ENCODE results near the gene RSPH3.
"Not testable (repeated sequence)": the region's sequence is repeated elsewhere in the genome, so short reads cannot be mapped to it uniquely, and the experiment has no call there.

The RSPH3 gene

DNA sequence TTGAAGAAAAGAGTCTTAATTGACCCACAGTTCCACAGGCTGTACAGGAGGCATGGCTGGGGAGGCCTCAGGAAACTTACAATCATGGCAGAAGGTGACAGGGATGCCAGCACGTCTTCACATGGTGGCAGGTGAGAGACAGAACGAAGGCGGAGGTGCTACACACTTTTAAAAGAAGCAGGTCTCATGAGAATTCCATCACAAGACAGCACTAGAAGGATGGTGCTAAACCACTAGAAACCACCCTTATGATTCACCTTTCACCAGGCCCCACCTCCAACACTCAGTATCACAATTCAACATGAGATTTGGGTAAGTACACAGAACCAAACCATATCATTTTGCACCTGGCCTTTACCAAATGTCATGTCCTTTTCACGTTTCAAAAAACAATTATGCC lies 23.9 kb upstream of the RSPH3 start:
- DNase-seq = no peak

DNA sequence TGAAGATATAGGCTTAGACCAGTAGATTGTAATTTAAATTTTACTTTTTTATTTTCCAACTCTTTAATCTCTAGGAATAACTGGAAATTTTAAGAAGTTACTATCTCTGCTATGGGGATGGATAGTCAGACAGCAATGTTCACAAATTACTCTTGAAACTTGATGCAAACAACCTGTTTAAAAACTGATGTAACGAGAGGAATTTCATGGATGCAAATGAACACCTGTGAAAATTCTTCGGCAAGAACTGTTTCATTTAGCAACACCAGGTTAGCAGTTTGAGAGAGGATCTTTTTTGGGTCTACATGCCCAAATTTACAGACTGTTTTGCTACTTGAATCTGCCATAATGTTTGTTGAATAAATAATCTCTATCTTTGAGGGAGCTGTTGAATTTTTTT lies 20.0 kb upstream of the RSPH3 start:
- no peak for DNase-seq

DNA sequence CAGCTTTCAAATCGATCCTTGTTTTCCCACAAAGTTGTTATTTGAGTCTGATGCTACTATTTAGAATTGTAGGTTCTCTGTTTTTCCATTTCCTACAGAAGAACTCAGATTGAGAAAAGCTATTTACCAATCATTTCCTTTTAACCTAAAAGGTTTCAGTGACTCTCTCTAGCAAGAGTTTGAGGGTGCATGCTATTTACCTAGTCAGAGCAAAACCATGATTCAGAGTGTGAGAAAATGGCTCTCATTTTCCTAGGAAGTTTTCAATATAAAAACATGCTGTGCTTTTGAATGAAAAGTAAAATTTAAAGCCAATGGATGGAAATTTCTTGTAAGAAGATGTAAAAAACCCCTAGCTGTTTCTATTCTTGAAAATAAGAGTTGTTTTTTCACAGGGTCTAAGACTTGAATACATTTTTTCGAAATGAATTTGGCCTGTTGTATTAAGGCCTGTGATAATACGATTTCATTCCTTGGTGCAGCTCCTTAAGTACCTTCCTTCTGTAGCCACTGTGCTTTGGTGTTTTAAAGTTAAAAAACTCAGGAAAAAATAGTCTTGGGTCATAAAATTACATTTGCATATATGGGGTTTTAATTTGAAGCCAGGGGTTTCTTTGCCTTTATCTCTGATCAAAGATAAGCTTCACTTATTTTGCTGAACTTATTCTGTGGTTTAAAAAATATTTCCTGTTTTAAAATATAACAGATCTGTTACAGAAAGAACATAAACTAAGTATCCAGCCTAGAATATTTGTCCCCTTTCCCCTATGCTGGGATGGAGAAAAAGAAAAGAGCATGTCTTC lies 18.0 kb upstream of the RSPH3 start:
- DNase-seq = no peak

DNA sequence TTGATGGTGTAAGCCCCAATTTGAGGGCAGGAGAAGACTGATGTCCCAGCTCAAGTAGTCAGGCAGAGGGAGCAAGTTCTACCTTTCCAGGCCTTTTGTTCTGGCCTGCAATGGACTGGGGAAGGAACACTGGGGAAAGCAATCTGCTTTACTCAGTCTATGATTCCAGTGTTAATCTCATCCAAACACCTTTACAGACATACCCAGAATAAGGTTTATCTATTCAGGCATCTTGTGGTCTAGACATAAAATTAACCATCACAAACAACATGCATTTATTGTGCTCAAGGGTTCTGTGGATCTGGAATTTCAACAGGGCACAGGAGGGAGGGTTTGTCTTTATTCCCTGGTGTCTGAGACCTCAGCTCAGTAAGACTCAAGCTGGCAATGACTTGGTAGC lies 14.4 kb upstream of the RSPH3 start:
- no peak for DNase-seq

DNA sequence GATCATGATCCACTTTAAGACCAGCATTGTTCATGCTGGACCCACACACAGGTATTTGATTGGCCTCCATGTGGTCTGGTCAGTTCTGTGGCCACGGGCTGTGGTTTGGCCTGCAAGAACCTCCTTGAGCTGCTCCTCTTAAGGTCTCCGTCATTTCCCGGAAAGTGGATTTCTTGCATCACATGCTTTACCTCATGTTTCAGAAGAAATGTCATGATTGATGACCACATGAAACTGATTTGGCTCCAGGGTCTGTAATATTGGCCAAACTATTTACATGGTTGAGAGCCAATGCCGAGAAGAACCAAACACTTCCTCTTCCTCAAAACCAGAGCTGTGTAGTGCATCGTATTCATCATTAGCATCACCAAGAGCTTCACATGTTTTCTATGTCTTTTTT lies 13.2 kb upstream of the RSPH3 start:
- peak in 3 of 4 experiments; percentile 18 to 53 (median 49) for DNase-seq

DNA sequence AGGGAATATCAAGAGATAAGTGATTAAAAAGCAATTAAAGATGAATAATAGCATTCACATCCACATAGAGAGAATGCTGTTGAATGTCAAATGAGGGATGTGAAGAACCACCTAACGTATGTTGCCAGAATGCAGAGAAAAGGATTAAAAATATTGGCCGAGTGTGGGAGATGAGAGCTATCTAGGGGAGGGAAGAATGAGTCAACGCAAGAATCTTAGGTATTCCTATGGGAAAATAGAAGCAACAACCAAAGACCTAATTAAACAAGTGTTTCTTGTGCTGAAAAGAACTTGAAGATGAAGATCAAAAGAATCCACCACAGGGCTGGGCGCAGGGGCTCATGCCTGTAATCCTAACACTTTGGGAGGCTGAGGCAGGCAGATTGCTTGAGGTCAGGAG lies 12.2 kb upstream of the RSPH3 start:
- no peak for DNase-seq

DNA sequence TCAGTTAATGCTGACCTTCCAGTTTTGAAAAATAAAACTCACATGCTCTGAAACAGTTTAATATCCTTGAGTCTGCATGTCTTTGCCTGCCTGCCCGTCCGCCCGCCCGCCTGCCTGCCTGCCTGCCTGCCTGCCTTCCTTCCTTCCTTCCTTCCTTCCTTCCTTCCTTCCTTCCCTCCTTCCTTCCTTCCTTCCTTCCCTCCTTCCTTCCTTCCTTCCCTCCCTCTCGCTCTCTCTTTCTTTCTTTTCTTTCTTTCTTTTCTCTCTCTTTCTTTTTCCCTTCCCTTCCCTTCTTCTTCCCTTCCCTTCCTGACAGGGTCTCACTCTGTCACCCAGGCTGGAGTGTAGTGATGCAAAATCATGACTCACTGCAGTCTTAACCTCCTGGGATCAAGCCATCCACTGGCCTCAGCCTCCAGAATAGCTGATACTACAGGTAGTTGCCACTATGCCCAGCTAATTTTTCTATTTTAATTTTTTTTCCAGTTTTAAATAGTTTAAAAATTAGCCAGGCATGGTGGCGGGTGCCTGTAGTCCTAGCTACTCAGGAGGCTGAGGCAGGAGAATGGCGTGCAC lies 10.1 kb upstream of the RSPH3 start:
- DNase-seq = not testable (repeated sequence)

DNA sequence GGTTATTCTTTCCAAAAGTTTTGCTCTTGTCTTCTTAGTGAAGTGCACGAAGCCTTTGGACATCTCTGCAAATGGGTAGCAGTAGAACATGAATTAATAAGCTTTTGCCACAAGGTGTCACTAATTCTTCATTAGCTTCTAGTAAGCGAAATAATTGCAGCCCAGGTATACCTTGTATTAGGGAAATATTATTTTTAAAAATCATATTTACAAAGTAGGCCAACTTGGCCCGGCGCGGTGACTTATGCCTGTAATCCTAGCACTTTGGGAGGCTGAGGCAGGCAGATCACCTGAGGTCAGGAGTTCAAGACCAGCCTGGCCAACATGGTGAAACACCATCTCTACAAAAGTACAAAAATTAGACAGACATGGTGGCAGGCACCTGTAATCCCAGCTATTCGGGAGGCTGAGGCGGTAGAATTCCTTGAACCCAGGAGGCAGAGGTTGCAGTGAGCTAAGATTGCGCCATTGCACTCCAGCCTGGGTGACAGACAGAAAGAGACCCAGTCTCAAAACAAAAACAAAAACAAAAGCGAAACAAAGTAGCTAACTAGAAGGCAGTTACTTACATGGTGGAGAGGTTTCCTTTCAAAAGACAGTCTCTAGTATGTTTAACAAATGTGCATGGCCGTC lies 8.8 kb upstream of the RSPH3 start:
- peak in 3 of 4 experiments; percentile 37 to 79 (median 67) for DNase-seq

DNA sequence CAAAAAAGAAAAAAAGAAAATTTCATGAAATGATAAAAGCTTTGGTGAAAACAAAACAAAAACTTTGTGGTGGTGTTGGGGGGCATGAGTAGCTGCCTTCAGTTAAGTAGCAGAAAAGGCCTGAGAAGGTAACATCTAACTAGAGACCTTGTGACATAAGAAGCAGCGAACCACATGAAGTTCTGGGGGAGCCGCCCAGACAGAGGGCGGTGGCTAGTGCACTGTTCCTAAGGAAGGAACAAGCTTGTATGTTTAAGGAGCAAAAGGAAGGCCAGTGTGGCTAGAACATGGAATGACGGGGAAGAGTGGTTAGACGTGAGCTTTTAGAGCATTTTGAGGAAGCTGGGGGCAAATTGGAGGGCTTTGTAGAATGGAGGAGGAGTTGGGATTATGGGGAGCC lies 7.5 kb upstream of the RSPH3 start:
- no peak for DNase-seq

DNA sequence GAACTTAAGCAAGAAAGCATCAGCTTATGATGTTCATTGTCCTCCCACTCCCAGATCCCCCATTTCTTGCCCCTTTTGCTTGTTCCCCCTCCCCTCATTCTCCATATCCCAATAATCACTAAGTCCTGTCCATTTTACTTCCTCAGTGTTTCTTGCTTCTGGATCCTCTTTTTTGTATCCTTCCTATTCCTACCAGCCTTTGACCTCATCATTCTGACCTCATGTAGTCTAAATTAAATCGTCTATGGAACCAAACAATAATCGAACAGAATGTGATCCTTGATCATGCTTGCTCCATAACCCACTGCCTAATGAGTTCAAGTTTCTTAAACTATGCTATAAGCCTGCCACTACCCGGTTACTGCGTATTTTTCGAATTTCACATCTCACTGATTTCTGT lies 5.4 kb upstream of the RSPH3 start:
- DNase-seq = peak in 3 of 4 experiments; percentile 11 to 60 (median 56)

DNA sequence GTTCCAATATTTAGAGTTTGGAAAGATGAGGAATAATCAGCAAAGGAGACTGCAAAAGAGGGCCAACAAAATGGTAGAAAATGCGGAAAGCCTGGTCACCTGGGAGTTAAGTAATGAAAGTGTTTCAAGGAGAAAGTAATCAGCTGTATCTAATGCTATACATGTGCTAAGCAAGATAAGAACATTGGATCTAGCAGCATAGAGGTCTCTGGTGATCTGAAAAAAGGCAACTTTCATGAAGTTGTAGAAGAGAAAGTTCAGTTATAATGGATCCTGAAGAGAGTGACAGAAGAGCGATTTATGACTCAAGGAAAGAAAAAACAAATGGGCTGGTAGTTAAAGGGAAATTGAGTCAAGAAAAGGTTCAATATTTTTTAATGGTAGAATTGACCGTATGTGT lies 4.6 kb upstream of the RSPH3 start:
- no peak for DNase-seq

DNA sequence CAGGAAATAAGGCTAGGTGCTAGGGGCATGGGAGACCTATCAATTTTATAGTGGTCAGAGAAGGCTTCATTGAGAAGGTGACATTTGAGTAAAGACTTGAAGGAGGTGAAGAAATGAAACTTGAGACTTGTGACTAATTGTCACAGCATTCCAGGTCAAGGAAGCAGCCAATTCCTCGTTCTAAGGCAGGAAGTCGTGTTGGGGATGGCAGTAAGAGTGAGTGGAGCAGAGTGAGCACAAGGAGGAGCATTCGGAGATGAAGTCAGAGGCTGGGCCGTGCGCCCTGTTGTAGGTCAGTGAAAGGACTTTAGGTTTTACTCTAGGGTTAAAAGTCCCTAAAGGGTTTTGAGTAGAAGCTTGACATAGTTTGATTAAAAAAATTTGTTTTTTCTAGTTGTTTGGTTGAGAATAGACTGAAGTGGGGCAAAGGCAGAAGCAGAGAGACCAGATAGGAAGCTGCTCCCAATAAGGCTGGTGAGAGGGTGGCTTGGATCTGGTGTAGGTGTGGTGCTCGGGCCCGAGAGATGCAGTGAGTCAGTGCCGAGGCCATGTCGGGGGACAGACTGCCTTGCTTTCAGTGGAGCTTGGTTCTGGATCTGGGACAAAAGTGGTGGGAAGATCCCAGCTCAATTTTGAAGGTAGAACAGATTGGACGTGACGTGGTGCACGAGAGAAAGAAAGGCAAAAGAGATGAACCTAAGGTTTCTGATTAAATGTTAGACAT lies 2.6 kb upstream of the RSPH3 start:
- DNase-seq = peak in 3 of 4 experiments; percentile 32 to 41 (median 40)

DNA sequence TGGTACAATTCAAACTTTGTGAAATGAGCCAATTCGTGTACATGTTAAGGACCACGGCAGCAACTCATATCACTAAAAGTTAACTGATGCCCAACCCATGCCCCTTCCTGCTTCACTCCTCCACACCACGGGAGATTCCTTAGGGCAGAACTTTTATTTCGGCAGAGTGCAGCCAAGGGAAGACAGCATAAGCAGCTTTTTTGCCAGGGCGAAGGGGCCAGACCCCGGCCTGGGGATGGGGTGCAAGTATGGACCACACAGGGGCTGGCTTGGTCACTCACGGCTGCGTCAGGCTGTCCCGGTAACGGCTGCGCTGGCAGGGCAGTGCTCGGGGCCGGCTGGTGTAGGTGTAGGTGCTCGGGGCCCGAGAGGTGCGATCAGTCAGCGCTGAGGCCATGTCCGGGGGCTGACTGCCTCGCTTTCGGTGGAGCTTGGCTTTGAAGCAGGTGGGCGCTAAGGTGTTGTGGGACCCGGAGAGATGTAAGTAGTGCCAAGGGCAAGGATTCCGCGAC lies 792 bp downstream of the RSPH3 start:
- no peak for DNase-seq

DNA sequence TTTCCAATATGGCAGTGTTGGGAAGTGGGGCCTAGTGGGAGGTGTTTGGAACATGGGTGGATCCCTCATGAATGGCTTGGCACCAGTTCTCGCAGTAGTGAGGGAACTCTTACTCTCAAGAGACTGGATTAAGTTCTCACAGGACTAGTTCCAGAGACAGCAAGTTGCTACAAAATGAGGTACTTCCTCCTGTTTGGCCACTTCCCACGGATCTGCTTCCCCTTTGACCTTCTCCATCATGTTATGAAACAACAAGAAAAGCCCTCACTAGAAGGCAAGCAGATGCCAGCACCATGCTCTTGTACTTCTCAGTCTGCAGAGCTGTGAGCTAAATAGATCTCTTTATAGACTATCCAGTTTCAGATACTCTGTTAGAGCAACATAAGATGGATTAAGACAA lies 3.1 kb downstream of the RSPH3 start:
- peak; percentile 82 to 94 (median 88) for DNase-seq

DNA sequence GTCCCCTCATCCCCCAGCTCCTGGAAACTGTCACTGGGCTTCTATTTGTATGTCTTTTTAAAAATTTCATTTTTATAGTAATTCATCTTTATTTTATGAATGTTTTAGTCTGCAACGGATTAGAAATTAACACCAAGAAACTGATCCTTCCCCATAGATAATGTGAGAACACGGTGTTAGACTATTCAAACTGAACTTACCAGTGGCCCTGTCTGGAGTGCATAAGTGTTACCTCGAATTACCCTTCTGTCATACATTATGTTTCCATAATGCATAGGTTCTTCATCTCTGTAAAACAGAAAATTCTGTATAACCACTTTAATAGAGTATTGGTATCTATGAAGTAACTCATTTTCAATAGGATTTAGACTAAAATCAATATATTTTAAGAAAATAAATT lies 6.4 kb downstream of the RSPH3 start:
- DNase-seq = no peak

DNA sequence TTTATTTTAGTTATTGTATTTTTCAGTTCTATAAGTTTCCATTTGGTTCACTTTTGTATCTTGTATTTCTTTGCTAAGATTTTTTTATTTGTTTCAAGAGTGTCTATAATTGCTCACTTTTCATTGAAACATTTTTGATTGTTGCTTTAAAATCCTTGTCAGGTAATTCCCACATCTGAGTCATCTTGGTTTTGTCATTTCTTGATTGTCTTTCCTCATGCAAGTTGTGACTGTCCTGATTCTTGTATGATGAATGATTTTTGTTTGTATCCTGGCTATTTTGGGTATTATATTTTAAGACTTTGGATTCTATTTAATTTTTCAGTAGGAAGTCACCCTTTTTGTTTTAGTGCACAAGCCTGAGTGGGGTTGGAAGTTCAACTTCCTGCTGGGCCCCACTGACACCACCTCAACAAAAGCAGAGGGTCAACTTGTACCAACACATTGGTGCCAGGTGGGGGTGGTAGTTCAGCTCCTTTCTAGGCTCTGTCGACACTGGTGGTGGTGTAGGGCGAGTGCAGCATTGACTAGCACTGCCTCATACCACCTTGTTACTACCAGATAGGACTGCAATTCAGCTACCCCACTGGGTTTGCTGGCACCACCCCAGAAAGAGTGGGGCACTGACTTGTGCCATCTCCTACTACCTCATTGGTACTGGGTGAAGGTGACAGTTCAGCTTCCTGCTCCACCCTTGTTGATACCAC lies 8.8 kb downstream of the RSPH3 start:
- DNase-seq = no peak

DNA sequence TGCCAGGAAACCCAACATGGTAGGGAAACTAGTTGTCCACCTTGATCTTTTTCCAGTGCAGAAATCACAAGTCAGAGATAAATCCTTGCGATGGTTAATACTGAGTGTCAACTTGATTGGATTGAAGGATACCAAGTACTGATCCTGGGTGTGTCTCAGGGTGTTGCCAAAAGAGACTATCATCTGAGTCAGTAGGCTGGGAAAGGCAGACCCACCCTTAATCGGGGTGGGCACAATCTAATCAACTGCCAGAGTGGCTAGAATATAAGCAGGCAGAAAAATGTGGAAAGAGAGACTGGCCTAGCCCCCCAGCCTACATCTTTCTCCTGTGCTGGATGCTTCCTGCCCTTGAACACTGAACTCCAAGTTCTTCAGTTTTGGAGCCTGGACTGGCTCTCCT lies 10.3 kb downstream of the RSPH3 start:
- not testable (repeated sequence) for DNase-seq

DNA sequence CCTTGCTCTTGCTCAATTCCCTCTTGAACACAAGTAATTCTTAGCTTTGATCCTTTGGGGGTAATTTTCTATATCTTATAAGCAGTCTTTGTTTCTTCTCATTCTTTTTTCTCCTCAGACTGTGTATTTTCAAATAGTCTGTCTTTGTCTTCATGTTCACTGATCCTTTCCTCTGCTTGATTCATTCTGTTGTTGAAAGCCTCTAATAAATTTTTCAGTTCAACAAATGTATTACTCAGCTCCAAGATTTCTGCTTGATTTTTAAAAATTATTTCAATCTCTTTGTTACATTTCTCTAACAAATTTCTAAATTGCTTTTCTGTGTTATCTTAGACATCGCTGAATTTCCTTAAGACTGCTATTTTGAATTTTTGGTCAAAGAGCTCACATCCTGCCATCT lies 11.5 kb downstream of the RSPH3 start:
- DNase-seq = no peak

DNA sequence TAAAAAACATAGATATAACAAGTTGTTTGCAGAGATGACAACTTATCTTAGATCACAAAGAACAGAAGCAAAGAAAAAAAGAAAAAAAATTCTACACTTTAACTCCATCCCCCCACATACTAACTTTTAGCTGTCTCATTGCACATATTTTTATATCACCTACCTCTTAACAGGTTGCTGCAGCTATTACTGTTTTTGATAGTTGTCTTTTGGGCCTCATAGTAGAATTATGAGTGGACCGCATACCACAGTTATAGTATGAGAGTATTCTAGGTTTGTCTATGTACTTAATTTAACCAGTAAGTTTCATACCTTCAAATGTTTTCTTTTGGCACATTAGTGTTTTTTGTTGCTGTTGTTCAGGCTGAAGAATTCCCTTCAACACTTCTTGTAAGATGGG lies 12.3 kb downstream of the RSPH3 start:
- no peak for DNase-seq

DNA sequence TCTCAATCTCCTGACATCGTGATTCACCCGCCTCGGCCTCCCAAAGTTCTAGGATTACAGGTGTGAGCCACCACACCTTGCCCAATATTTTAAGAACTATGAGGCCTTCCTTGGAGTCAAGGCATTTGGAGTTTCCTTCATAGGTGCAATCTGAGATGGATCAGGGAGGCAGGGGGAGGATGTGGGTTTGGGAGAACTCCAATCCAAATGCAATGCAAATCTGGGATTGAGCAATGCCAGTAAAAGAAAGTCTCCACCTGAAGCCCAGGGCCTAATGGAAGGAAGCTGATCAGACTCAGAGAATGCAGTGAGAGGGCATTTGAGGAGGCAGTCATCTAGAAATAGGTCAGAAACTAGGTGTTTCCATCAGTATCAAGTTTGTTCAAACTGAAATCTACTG lies 21.2 kb downstream of the RSPH3 start:
- DNase-seq = no peak

DNA sequence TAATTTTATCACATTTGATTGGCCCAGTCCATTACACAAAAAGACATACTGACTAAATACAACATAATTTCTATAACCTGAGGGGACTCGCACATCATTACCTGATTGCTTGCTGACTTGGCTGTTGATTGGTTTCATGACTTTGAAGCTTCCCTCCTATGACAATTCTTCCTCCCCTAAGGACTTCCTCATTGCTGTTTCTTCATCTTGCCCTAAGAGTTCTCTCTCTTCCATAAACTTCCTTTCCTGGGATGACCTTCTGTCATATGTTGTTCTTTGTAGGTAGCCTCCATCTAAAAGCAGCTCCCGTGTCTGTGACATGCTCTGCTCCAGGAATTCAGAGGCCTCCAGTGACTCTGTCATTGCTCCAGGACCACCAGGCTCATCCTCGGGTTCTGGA lies 22.6 kb downstream of the RSPH3 start:
- peak in 2 of 4 experiments; percentile 32 to 55 for DNase-seq
